SK-N-DZ (cell line): ENCODE measurements around the gene SERPINA1.

Experiments
- DNase-seq: peaks from one replicate; pipeline ENCODE4 v3.0.0-alpha.2; 2015; ENCODE audit warnings: low spot score

SERPINA1 gene

DNA sequence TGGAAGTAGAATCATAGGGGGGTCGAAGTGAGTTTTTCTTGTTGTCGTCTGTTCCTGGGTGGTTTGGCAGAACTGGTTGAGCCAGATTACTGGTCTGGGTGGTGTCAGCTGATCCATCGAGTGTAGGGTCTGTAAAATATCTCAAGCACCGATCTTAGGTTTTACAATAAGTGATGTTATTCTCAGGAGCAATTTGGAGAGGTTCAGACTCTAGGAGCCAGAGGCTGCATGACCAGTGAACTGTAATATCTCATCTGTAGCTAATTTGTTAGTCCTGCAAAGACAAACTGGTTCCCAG lies 9.7 kb upstream of the SERPINA1 start:
- DNase-seq: no peak

DNA sequence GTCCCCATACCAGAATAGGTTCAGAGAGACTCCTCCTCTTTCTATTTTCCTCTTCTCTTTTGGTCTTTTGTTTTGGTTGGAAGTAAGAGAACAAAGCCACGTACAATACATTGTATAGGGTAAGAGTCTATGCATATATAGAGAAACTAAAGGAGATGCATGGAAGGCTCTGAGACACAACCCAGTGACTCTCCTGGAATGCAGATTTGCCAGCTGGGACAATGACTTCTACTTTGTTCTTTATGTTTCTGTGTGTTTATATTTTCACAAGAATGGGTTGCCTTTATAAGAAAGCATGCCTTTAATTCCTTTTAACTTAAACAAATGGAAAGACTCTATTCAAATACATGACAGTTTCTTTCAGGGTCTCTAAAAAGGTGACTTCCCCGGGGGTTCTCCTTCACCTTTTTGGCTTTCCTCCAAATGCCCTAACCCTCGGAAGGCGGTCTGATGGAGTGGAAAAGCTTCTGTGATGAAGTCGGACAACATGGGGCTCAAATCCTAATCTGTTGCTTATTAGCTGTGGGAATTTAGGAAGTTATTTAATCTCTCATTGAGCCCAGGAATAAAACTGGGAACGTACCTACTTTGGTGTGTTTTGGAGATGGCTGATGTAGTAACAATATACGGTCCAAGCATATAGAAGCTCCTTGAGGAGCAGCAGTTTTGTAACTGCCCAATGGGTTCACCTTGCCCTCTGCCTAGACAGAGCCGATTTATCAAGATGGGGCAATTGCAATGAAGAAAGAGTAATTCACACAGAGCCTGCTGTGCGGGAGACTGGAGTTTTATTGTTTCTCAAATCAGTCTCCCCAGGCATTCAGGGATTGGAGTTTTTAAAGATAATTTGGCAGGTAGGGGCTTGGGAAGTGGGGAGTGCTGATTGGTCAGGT lies 9.1 kb upstream of the SERPINA1 start:
- DNase-seq: no peak

DNA sequence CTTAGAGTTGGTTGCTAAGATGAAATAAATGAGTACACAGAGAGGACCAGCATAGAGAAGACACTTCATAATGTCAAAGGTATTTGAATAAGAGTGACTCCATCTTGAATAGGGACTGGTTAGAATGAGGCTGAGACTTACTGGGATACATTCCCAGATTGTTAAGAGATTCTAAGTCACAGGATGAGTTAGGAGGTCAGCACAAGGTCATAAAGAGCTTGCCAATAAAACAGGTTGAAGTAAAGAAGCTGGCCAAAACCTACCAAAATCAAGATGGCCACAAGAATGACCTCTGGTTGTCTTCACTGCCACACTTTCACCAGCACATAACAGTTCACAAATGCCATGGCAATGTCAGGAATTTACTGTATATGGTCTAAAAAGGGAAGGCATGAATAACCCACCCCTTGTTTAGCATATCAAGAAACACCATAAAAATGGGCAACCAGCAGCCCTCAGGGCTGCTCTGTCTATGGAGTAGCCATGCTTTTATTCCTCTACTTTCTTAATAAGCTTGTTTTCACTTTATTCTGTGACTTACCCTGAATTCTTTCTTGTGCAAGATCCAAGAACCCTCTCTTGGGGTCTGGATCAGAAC lies 8.3 kb upstream of the SERPINA1 start:
- DNase-seq: no peak

DNA sequence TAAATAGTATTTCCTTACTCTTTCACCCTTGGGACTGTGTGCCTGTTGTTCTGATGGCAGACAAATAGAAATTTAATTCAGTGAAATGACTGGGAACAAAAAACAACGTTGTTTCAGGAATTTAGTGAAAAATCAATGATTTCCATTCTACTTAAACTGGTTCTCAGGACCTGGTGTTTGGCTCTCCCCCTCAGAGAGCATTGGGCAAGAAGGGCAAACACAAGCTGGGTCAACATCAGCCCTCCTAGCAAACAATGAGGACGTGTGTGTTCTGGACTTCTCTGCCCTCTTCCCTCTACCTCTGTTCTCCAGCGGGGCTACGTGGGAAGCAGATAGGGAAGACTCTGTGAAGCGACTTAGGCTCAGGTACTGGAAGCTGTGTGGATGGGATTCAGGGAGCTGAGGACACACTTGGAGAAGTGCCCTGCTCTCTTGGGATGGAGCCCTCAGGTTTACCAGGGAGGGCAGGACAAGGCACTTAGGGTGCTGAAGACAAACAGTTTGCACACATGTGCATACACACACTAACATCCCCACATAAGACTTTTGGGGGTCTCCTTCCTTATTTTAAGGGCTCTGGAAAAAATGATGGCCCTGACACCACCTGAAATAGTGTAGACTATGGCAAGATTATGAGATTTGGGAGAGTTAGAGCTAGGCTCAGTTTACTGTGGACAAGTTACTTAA lies 7.6 kb upstream of the SERPINA1 start:
- DNase-seq: no peak

DNA sequence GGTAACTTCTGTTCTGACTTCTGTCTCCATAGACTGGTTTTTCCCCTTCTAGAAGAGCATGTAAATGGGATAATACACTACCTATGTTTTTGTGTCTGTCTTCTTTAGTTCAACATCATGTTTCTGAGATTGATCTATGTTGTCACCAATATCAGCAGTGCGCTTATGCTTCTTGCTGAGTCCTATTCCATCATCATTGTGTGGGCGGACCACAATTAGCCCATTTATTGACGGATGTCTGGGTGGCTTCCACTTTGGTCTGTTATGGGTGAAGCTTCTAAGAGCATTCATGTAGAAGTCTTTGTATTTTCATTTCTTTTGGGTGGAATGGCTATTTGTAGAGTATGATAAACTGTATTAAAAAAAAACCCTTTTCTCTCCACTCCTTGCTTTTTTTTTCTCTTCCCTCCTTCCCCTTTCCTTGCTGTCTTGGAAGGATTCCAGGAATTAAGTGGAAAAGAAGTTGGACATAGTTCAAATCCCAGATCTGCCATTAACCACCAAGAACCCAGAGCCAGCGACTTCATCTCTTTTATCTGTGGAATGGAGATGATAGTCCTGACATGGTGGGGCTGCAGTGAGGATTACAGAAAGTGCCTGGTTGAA lies 7.0 kb upstream of the SERPINA1 start:
- no peak for DNase-seq

DNA sequence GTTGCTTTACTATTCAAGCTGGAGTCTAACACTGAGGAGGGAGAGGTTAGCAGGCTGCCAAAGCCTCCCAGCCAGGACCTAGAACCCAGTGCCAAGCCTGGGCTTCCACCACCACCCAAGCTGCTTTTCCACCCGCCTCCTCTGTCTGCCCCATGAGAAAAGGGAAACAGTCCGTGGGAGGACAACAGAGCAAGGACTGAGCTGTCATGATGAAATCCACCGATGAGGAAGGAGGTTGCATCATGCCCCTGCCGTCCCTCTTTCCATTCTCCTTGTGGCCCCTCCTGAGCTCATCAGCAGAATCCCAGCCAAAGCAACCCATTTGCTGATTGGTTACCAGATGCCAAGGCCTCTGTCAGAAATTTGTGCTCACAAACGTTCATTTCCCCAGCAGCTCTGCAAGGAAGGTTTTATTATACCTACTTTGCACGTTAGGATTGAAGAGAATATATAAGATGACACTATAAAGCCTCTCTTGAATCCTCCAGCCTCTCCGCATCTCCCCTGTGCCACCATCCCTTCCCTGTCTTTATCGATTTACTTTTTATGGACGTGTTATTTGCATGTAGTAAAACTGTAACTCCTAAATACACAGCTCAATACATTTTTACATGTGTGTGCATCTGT lies 6.3 kb upstream of the SERPINA1 start:
- no peak for DNase-seq

DNA sequence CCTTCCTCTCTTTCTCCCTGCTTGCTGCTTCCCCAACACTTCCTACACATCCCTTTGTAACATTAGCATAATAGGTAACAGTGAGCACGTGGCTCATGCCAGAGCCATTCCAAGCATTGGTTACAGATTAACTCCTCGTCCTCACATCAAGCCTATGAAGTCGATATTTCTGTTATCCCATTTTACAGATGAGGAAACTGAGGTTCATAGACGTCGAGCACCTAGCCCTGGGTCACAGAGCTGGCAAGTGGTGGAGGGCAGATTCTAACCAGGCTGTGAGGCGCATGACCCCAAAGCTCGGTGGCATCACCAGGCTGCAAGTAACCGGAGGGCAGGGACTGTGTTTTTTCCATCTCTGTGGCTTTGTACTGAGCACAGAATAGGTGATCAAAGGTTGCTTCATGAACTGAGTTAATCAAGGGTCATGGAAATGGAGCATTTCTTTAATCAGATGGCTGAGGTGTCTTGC lies 5.7 kb upstream of the SERPINA1 start:
- no peak for DNase-seq

DNA sequence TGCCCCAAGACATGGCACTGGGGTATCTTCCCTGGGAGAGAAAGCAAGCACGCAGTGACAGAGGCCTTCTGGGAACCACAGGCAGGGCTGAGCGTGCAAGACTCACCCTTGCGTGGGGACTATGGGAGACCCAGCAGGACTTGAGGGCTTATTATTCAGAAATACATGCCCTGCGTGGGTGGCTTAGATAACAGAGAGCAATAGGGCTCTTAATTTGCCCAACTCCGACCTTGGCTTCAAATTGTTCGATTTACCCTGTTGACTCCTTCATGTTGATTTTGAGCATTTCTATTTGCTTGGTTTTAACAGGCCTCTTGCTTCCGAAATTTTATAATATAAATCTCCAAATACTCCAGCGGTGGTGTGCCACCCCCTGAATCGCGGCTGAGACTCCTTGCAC lies 5.1 kb upstream of the SERPINA1 start:
- DNase-seq: no peak

DNA sequence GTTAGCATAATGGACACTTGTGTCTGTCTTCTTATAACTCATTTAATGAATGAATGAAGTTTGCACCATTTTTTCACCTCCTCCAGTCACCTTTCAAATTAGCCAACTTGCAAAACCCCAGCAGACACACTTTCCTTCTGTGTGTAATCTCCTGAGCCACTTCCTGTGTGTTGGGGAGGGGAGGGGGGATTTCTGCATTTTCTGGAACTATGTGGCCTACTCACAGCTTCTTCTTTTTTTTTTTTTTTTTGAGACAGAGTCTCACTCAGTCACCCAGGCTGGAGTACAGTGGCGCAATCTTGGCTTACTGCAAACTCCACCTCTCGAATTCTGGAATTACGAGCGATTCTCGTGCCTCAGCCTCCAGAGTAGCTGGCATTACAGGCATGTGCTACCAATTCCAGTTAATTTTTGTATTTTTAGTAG lies 4.1 kb upstream of the SERPINA1 start:
- DNase-seq: no peak

DNA sequence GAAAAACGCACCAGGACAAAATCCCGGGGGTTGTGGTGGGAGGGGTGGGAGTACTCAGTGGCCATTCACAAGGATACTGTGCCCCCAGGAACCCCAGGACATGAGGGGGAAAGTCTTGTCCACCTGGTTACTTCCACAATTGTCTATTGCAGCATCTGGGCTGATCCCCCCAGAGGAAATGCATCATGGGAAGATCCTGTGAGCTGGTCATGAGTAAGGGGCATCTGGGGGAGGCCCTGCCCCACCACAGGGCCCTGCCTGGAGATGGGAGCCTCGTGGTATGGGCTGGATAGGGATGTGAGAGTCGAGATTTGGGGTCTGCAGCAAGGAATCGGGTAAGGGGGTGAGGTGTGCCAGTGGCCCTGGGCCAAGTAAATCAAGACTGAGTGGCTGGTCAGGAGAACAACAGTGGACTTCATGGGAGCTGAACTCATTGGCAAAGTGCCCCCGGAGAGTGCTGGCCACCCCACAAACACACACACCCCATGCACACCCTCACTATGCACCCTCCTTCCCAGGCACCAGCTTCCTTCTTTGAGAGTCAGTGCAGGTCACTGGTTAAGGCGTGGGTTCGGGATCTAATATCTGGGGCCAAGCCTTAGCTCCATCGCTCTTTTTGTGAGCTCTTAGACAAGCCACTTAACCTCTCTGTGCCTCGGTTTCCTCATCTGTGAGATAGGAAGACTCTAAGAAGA lies 3.0 kb upstream of the SERPINA1 start:
- no peak for DNase-seq

DNA sequence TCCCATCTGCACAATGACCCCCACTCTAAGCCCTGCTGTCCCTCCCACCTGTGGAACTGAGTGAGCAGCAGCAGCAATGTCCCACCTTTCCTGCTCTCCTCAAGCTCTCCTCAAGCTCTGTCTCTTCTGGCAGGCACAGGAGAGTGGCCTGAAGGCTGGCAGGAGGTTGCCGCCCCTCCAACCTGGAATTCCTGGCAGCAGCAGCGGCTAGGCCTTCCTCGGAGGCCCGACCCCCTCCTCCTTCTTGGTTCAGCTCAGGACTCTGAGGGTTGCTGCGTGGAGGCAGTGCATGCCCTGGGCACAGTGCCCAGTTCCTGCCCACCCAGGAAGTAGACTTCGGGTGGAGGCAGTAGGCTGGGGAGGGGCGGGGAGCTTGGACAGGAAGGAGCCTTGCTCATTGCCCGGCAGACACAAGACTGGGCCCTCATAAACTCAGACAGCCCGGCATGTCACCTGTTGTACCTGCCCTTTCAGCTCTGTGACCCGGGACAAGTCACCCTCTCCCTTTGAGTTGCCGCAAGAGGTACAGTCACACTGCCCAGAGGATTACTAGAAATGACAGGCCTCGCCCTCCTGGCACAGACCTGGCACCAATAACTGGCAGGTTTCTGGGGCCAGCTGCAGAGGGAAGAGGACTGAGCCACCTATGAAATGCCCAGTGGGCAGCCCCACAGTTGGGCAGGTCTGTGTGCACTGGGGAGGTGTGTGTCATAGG lies 2.1 kb upstream of the SERPINA1 start:
- no peak for DNase-seq

DNA sequence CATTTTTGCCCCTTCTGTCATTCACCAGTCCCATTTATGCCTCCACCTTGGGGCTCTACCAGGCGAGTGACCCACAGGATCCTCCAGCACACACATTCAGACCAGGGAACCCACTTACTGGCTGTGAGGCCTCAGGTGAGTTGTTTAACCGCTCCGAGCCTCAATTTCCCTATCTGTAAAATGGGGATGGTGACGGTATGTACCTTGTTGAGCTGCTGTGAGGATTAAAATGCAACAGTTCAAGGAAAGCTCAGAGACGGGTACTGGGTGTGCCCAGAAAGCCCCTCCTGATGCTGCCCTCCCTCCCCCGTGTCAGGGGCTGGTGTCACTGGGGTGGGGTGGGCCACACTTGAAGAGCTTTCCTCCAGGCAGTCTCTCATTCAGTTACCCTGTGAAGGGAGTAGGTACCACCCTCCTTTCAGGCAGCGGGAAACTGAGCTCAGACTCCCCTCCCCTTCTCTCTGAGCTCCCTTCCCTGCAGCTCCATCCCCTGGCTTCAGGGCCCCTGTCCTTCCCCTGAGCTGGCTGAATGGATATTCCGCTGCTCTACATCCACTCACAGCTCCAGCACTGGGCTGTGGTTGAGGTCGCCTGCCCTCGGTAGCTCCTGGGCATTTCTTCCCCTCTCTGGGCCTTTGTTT lies 1.4 kb upstream of the SERPINA1 start:
- no peak for DNase-seq

DNA sequence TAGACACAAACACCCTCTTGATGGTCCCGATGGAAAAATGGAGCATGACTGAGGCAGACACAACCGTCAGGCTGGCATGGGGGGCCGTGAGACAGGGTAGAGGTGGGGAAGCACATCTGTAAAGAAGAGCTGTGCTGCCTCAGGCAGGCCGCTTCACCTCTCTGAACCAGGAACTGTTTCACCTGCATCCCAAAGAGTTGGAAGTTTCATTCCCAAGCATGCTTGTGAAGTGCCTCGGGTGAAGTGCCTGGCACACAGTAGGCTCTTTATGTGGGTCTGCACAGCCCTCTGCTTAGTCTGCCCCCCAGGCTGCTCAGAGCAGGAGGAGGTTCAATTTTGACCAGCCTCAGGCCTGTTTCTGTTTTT lies 685 bp upstream of the SERPINA1 start:
- no peak for DNase-seq

DNA sequence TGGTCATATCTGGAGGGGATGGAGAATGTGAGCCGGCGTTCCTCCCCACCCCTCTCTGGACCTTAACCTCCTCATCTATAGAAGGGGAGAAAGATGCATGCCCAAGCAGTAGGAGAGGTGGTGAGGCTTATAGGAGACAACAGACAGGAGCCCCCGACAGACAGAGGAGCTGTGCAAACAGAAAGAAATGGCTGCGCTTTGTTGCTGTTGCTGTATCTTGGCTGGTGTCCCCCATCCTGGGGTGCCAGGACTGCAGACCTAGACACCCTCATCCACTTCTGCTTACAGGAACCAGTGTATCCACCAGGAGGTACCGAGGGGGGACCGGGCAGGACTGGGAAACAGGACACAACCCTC lies 397 bp downstream of the SERPINA1 start:
- DNase-seq: no peak

DNA sequence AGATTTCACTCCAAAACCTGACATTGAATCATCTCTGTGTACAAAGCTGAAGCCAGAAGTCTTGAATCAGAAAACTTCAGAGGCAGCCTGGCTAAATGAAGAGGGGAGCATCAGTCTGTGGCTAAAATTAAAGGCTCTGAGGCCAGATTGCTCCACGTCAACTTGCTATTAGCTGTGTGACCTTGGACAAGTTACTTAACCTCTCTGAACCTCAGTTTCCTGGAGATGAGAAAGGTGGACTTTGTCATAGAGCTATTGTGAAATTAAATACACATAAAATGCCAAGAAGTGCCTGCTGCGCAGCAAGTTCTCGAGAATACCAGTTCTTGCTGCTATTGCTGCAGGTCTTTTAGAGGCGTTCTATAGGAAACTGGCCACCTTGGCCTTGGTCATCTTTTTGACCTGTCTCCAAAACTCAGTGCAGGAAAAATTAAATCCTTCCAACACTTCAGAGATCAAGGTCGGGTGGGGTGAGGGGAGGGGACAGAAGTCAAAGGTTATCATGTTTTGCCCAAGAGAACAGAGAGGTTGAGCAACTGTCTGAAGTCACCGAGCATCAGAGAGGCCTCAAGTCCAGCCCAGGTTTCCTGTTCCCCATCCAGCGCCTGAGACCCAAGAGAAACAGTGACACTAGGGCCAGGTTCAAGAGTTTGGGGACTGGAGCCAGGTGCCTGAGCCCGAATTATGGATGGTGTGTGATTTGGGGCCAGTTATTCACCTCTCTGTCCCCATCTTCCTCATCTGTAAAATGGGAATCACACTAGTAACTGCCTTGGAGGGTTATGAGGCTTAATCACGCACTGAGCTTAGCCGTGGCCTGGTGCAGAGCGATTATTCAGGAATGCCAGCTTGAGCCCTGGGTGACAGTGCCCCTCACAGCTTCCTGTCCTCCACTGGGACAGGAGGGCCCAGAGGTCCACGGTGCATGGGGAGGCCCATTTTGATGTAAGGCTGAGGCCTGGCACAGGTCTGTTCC lies 1.1 kb downstream of the SERPINA1 start:
- no peak for DNase-seq

DNA sequence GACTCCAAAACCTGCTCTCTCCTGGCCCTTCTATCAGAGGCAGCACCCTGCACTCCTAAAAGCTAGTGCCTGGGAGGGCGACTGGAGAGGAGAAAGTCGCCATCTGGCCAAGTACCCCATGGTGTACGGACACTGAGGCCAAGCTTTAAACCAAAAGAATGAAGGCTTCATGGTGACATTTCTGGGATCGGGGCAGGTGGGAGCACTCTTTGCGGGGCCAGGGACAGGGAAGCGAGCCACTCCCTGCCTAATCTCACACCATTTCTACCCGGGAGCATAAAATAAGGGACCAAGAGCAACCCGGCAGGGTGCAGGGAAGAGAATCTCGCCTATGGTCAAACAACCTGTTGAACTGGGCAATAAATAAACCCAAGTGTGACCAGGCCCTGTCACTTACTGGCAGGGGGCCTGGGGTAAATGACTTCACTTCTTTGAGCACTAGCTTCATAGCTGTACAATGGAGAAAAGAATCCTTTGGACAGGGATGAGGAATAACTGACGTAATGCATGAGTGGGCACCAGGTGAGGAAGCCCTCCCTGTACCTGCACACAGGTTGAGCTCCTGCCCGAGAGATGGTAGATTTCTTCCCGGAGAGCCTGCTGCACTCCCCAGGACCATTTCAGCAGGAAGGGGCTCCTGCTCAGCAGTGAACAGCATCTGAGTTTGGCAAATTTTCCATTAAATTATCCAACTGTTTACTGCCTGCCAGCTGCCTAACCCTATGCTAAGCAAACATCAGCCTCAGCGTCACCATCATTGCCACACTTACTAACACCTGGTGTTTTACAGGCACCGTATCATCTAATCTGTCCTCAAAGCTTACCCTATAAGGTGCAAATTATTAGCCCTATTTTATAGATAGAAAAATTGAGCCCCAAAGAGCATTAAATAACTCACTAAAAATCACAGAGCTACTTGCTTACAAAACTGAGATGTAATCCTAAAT lies 2.0 kb downstream of the SERPINA1 start:
- DNase-seq: no peak

DNA sequence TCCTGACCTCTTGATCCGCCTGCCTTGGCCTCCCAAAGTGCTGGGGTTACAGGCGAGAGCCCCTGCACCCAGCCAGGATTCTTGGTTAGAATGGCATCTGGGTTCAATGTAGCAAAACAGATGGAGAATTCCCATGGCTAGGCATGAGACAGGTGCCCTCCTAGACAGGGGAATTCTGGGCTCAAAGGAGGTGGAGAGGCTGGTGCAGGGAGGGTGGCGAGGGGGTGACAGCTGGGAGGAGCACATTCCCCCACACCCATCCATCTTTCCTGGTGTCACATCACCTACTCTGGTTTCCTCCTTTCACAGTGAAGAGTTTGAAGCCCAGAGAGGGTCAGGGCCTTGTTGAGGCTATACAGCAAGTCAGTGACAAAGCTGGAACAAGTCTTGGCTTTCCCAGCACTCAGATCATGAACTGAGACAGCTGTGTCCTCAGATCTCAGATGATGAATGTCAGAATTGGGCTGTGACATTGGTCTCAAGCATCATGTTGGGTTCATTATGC lies 2.8 kb downstream of the SERPINA1 start:
- DNase-seq: no peak

DNA sequence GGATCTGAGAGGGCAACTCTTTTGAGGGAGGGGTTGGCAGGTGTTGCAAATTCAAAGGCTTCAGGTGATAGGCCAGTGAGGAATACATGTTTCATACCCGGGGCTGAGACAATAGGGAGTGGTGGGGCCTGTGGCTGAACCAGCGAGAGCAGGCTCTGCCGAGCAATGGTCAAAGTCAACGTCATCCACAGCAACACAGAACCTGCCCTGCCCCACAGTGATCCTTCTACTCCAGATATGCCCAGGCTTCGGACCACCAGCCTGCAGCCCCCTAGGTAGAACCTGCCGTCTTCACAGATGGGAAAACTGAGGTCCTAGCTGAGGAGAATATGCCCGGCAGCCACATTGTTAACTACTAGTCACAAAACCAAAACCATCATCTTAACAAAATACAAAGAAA lies 4.1 kb downstream of the SERPINA1 start:
- DNase-seq: no peak
